ENCODE data around the gene PKHD1.
"Not testable (repeated sequence)": the region's sequence is repeated elsewhere in the genome, so short reads cannot be mapped to it uniquely, and the experiment has no call there.

PKHD1 gene

DNA sequence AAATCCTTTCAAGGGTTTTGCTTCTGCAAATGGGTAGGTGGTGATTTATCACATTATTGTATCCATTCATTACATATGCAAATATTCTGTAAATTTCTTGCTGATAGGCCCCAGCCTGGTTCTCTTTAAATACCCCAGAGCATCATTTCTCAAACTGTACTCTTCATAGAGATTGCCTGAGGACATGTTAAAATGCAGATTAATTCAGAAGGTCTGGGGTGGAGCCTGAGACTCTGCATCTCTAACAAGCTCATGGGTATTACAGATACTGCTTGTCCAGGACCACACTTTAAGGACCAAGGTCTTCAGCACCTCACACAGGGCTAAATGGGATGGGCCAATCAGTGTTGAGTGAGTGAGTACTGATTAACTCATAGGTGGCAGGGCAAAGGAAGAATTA, 46.3 kb downstream of the PKHD1 start:
- no peak for DNase-seq

GRCh38 chr6:52027699-52028098, 59.7 kb downstream of the PKHD1 start:
- no peak for DNase-seq

- DNase-seq = no peak
Observed at GRCh38 chr6:52024451-52025068, 62.9 kb downstream of the PKHD1 start.

- DNase-seq = no peak
Observed at GRCh38 chr6:52022675-52023074, 64.7 kb downstream of the PKHD1 start.

- DNase-seq = peak; percentile 25
Observed at GRCh38 chr6:52020945-52021570, 66.4 kb downstream of the PKHD1 start.

GRCh38 chr6:52019881-52020280, 67.5 kb downstream of the PKHD1 start:
- DNase-seq = no peak

DNA sequence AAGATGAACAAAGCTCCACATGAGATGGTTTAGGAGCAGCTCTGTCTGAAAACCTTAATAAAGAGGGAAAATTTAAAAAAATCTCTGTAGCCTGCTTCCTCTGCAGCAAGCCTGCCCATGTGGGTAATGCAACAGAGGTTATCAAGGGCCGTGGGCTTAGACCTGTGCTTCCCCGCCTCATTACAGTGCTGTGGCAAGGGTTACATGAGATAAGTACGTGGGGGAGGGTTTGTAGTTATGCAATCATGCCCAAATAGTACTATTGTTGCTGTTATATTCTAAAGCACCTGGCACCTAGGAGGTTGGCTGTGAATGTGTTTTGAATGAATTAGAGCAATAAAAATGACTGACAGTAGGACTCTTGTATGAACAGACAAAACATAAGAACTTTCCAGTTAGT, 68.3 kb downstream of the PKHD1 start:
- no peak for DNase-seq

DNA sequence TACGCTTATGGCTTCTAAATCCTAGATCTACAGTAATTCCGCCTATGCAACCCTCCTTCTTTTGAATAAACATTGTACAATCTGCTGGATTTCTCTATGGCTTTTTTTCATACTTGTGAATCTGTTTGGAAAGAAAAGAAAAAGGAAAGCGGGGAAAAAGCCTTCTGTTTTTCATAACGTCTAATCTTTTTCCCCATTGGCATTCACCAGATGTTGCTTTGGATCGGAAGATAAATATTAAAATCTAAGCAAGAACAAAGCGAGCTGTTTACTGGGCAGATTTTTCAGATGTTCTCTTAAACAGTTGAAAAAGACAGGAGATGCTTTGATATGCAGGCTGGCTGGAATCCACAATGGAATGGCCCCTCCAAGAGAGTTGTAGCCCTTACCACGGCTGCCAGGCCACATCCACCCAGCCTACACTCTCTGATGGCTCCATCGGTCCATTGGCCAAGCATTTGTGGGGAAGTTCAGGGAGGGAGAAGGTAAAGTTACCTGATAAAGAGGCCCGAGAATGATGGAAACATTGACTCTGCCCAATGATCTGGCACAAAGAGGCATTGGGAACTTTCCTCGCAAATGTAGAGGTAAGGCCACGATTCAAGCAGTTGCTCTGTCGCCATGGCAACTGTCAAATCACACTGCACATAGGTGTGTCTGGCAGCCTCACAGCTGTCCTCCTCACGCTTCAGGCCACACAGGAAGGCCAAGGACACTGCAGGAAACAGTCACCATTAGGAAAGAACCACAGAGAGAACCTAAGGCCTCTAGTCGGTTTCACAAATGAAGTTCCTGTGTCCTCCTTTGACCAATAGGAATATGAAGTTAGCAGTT, 70.3 kb downstream of the PKHD1 start:
- DNase-seq = no peak

- no peak for DNase-seq
Observed at GRCh38 chr6:52015953-52016352, 71.5 kb downstream of the PKHD1 start.

GRCh38 chr6:52014391-52014790, 73.0 kb downstream of the PKHD1 start:
- DNase-seq = no peak

- no peak for DNase-seq
Observed at GRCh38 chr6:52013035-52013434, 74.4 kb downstream of the PKHD1 start.

DNA sequence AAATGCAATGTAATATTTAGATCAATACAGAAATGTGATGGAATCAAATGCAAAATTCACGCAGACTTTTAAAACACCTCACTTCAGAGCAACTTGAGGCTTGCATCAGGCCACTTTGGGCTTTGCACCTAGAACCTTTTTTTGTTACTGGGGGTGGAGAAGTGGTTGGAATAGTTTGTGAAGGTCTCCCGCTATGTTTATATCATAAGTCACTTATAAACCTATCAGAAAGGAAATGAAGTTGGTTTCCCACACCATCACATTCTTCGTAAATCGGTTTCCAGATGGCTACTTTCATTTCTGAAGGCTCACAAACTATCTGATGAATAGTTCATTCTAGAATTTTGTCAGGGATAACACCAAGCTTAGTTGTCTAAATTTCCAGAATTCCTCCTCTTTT, 74.8 kb downstream of the PKHD1 start:
- no peak for DNase-seq

GRCh38 chr6:52010806-52011205, 76.6 kb downstream of the PKHD1 start:
- DNase-seq = no peak

DNA sequence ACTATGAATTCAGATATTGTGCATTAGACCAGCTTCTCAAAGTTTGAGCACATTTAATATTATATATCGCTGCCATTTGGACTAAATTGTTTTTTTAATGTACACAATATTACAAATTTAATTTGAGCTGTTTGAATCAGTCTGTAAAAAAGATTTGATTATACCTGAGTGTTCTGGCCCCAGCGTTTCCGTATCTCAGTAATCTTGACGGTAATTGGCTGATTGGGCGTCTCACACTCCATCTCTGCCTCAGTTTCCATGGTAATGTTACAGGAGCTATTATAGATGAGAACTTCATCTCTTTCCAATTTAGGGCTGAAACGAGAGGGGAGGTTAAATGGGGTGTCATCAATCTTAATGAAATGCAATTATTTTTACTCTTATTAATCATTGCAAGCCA, 77.3 kb downstream of the PKHD1 start:
- DNase-seq = no peak

- no peak for DNase-seq
Observed at GRCh38 chr6:52009466-52010140, 77.8 kb downstream of the PKHD1 start.

- no peak for DNase-seq
Observed at GRCh38 chr6:52000064-52000463, 87.3 kb downstream of the PKHD1 start.

- DNase-seq = no peak
Observed at GRCh38 chr6:51996296-51996947, 91.0 kb downstream of the PKHD1 start.

DNA sequence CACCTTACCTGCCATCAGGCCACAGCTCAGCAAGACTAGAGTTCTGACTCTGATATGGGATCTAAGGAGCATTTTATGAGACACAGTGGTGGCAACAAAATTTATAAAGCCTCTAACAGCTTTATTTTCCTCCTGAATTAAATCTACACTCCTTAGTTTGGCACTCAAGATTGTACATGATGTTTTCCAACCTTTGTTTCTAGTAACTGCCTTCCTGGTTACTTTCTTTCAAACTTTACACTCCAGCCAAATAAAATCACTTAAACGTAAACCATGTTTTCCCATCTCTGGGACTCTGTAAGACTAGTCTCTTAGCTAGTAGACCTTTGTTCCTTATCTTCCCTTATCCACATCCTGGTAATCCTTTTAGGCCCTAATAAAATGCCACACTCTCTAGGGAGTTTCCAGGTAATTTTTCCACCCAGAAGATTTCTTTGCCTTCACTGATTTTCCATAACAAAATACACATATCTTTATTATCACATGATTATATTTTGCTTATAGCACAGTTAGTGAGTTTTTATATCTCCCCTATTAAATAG, 92.1 kb downstream of the PKHD1 start:
- no peak for DNase-seq

- no peak for DNase-seq
Observed at GRCh38 chr6:51992876-51993275, 94.5 kb downstream of the PKHD1 start.

GRCh38 chr6:51989789-51990188, 97.6 kb downstream of the PKHD1 start:
- DNase-seq = no peak

DNA sequence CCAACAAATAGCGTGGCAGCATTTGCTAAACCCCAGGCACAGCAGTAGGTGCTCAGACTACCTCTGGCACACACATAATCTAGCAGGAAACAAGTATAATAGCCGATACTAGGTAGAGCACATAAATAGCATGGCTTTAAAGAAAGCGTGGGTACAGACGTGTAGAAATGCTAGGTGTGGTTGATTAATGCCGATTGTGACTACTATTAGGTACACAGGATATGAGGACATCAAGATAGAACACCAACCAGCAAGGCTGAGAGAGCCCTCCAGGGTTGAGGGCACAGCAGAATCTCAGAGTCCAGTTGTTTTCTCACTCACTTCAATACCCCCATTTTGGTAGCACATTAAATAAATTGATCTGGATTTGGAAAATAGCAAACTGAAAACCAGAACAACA, 100.5 kb downstream of the PKHD1 start:
- no peak for DNase-seq

DNA sequence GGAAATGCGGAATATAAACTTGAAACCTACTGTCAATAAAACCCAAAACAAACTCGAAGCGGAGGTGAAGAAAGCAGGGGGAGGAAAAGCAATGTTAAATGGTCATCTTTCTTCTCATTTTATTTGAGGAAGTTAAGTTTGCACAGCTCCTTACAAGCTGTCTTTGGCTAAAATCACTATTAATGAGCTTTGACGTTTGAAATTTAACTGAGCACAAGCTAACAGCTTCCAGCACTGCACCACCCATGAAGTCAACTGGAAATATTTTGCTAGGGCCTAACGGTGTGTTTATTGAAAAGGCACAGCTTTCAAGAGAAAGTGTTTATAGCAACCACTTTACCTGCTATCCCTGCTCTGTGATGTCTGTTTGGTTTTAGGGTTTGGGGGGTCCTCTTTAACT, 103.8 kb downstream of the PKHD1 start:
- DNase-seq = no peak

GRCh38 chr6:51982695-51983094, 104.7 kb downstream of the PKHD1 start:
- DNase-seq = not testable (repeated sequence)
